ENCODE data around the gene FAM9A. TPM values are rescaled to one million over a fixed set of nuclear protein-coding genes. Genes with fewer than 3 reads are reported as not detected.

Gene FAM9A
- total RNA-seq, 1 experiment from 2014 or later = not detected

- H3K4me3 ChIP-seq (ENCODE audit: low read length) = no peak overlapping the region
- no peaks in the 10 kb centered on the region for H3K27me3 ChIP-seq (ENCODE audit: low read length)
- no peak for DNase-seq
- CTCF ChIA-PET = no interaction called here
- no peaks in the 10 kb centered on the region for H4K20me1 ChIP-seq (ENCODE audit: low read length)
- POLR2A ChIA-PET (ENCODE audit: unreplicated experiment) = no interaction called here
- no peaks in the 10 kb centered on the region for H3K79me2 ChIP-seq (ENCODE audit: low read length)
- H3K9me3 ChIP-seq (ENCODE audit: low read length) = no peaks in the 10 kb centered on the region
- no peaks in the 10 kb centered on the region for H3F3A ChIP-seq (ENCODE audit: low read length, unreplicated experiment)
- H3K9ac ChIP-seq (ENCODE audit: low read length) = no peak overlapping the region
- no peak for TF ChIP-seq EZH2 (IDR thresholded peaks at IDR 0.05; ENCODE audit: low read length, unreplicated experiment)
- TF ChIP-seq EZH2phosphoT487 (IDR thresholded peaks at IDR 0.05; ENCODE audit: borderline replicate concordance, low read length) = no peak
- no peak for TF ChIP-seq CTCF (conservative IDR thresholded peaks at IDR 0.05; ENCODE audit: low read depth, low read length)
- no peak overlapping the region for H2AFZ ChIP-seq (ENCODE audit: low read length)
- no peak overlapping the region for H3K4me2 ChIP-seq (ENCODE audit: low read length)
- H3K9me2 ChIP-seq (replicated peaks; ENCODE audit: low read length) = no peaks in the 10 kb centered on the region
- no TSS peak for BruUV-seq (replicated peaks)
- H3K36me3 ChIP-seq (ENCODE audit: low read depth, low read length) = no peaks in the 10 kb centered on the region
- intact Hi-C loops (cut with micrococcal nuclease) = no loop called here
- H3K4me1 ChIP-seq (ENCODE audit: insufficient read depth, low read length) = no peaks in the 10 kb centered on the region
- no peak for ATAC-seq
- H3K27ac ChIP-seq (ENCODE audit: low read length) = no peak overlapping the region
These were observed 33.2 kb upstream of the FAM9A start for GRCh38 chrX:8834392-8834791.

DNA sequence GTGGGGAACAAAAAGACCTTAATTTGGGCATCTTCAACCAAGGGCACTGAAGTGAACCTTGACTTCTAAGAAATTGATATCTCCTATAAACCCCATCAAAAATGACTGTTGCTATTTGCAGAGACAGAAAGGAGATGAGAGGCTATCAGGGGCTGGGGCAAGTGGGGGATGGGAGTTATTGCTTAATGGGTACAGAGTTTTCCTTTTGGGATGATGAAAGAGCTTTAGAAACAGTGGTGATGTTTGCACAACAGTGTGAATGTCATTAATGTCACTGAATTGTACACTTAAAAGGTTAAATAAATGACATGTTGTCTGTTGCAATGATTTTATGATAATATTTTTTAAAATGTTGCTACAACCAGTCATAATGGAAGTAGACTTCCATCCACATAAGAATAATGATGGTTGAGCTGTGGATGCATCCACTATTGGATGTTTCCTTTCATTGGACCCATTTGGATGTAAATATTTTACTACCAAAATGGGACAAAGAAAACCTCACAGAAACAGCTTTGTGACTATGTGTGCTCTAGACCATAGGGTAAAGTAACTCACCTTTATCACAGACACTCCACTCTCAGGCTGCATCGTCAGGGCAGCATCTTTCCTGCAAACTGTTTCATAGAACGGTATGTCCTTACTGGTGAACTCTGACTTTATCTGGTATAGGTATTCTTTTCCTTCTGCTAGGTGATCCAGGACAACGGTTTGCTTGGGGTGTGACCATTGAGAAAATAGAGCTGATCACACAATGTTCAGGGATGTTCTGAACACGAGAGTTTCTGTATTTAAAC is 31.6 kb upstream of the FAM9A start:
- no peak overlapping the region for H2AFZ ChIP-seq (ENCODE audit: low read length)
- H3K79me2 ChIP-seq (ENCODE audit: low read length) = no peaks in the 10 kb centered on the region
- H3K4me2 ChIP-seq (ENCODE audit: low read length) = no peak overlapping the region
- no peaks in the 10 kb centered on the region for H3K4me1 ChIP-seq (ENCODE audit: insufficient read depth, low read length)
- H3K9ac ChIP-seq (ENCODE audit: low read length) = no peak overlapping the region
- intact Hi-C loops (cut with micrococcal nuclease) = no loop called here
- H3F3A ChIP-seq (ENCODE audit: low read length, unreplicated experiment) = no peaks in the 10 kb centered on the region
- CTCF ChIA-PET = no interaction called here
- no peaks in the 10 kb centered on the region for H3K27me3 ChIP-seq (ENCODE audit: low read length)
- H3K27ac ChIP-seq (ENCODE audit: low read length) = no peak overlapping the region
- DNase-seq (no peak), ATAC-seq (no peak)
- POLR2A ChIA-PET (ENCODE audit: unreplicated experiment) = no interaction called here
- H3K9me2 ChIP-seq (replicated peaks; ENCODE audit: low read length) = no peaks in the 10 kb centered on the region
- no peaks in the 10 kb centered on the region for H4K20me1 ChIP-seq (ENCODE audit: low read length)
- H3K36me3 ChIP-seq (ENCODE audit: low read depth, low read length) = no peaks in the 10 kb centered on the region
- no TSS peak for BruUV-seq (replicated peaks)
- TF ChIP-seq CTCF (conservative IDR thresholded peaks at IDR 0.05; ENCODE audit: low read depth, low read length) (no peak), EZH2phosphoT487 (IDR thresholded peaks at IDR 0.05; ENCODE audit: borderline replicate concordance, low read length) (no peak), EZH2 (IDR thresholded peaks at IDR 0.05; ENCODE audit: low read length, unreplicated experiment) (no peak)
- no peak overlapping the region for H3K4me3 ChIP-seq (ENCODE audit: low read length)
- H3K9me3 ChIP-seq (ENCODE audit: low read length) = no peaks in the 10 kb centered on the region

DNA sequence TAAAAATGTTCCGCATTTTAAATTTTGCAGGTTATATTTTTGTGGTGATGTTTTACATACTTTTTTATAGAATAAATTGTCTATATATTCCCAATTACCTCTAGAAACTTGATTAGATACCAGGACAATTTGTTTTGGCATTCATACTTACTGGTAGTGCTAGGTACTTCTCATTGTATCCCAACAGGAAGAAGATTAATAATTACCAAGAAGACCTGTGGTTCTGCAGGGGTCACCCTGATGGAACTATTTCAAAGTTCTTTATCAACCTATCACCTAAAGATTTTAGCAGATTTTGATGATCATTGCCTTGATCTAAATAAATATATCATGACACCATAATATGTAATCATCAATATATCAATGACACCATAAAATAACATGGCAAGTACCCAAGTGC is 22.5 kb upstream of the FAM9A start:
- ATAC-seq (no peak), DNase-seq (no peak)
- Histone ChIP-seq H3K9me3 (ENCODE audit: low read length) (no peaks in the 10 kb centered on the region), H2AFZ (ENCODE audit: low read length) (no peak overlapping the region), H3K36me3 (ENCODE audit: low read depth, low read length) (no peaks in the 10 kb centered on the region), H3K4me1 (ENCODE audit: insufficient read depth, low read length) (no peaks in the 10 kb centered on the region), H3K27me3 (ENCODE audit: low read length) (no peaks in the 10 kb centered on the region), H3K9ac (ENCODE audit: low read length) (no peak overlapping the region), H3K79me2 (ENCODE audit: low read length) (no peaks in the 10 kb centered on the region), H3K27ac (ENCODE audit: low read length) (no peak overlapping the region), H3K4me3 (ENCODE audit: low read length) (no peak overlapping the region), H4K20me1 (ENCODE audit: low read length) (no peaks in the 10 kb centered on the region), H3F3A (ENCODE audit: low read length, unreplicated experiment) (no peaks in the 10 kb centered on the region), H3K4me2 (ENCODE audit: low read length) (no peak overlapping the region), H3K9me2 (replicated peaks; ENCODE audit: low read length) (no peaks in the 10 kb centered on the region)
- no TSS peak for BruUV-seq (replicated peaks)
- TF ChIP-seq EZH2phosphoT487 (IDR thresholded peaks at IDR 0.05; ENCODE audit: borderline replicate concordance, low read length) = no peak
- TF ChIP-seq EZH2 (IDR thresholded peaks at IDR 0.05; ENCODE audit: low read length, unreplicated experiment) = no peak
- TF ChIP-seq CTCF (conservative IDR thresholded peaks at IDR 0.05; ENCODE audit: low read depth, low read length) = no peak
- intact Hi-C loops (cut with micrococcal nuclease) = loop anchor here (2.0 kb wide), 1 partner anchor 21 kb away; no protein-coding TSS in a partner anchor
- CTCF ChIA-PET = no interaction called here
- POLR2A ChIA-PET (ENCODE audit: unreplicated experiment) = no interaction called here

Data from PC-3 (cell line).